ENCODE results near the gene MYO5B.

- TF ChIP-seq, protein P1, sequence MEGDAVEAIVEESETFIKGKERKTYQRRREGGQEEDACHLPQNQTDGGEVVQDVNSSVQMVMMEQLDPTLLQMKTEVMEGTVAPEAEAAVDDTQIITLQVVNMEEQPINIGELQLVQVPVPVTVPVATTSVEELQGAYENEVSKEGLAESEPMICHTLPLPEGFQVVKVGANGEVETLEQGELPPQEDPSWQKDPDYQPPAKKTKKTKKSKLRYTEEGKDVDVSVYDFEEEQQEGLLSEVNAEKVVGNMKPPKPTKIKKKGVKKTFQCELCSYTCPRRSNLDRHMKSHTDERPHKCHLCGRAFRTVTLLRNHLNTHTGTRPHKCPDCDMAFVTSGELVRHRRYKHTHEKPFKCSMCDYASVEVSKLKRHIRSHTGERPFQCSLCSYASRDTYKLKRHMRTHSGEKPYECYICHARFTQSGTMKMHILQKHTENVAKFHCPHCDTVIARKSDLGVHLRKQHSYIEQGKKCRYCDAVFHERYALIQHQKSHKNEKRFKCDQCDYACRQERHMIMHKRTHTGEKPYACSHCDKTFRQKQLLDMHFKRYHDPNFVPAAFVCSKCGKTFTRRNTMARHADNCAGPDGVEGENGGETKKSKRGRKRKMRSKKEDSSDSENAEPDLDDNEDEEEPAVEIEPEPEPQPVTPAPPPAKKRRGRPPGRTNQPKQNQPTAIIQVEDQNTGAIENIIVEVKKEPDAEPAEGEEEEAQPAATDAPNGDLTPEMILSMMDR (IDR thresholded peaks at IDR 0.05) = peak in 3 of 6 experiments; percentile 28 to 50 (median 30)
- TF ChIP-seq POLR2A (IDR thresholded peaks at IDR 0.05) = no peak
Observed at GRCh38 chr18:49865401-49865800, 329.5 kb downstream of the MYO5B start.

Measured in Peyer's patch (tissue), 4 donors.